Fibroblast of mammary gland (primary cell): ENCODE data around the gene CNDP1.

Experiments
- DNase-seq: peaks from one replicate; pipeline ENCODE4 v3.0.0-alpha.2; 2010; ENCODE audit warnings: low read depth
- H3K4me3 ChIP-seq: 2 replicates; pipeline ENCODE4 v1.5.1; 2011; ENCODE audit warnings: low read depth, mild to moderate bottlenecking, low read length, moderate library complexity; ENCODE audit not compliant: control insufficient read depth
- CTCF ChIP-seq: conservative IDR thresholded peaks from 2 replicates; pipeline ENCODE4 v1.5.1; 2011; ENCODE audit warnings: low read depth, low read length, inconsistent platforms; ENCODE audit not compliant: control insufficient read depth, insufficient read depth

Gene CNDP1

GRCh38 chr18:74515620-74516231, 18.6 kb upstream of the CNDP1 start:
- DNase-seq, result no peak
- no peak for TF ChIP-seq CTCF
- no peak overlapping the region for H3K4me3 ChIP-seq

GRCh38 chr18:74516271-74517235, 17.7 kb upstream of the CNDP1 start:
- no peak for DNase-seq
- no peak for TF ChIP-seq CTCF
- H3K4me3 ChIP-seq, result no peak overlapping the region

- DNase-seq, result no peak
- TF ChIP-seq CTCF, result no peak
- H3K4me3 ChIP-seq, result no peak overlapping the region
Observed at GRCh38 chr18:74517236-74517630, 17.1 kb upstream of the CNDP1 start.

GRCh38 chr18:74518456-74519295, 15.6 kb upstream of the CNDP1 start:
- no peak overlapping the region for H3K4me3 ChIP-seq
- no peak for TF ChIP-seq CTCF
- DNase-seq, result no peak

GRCh38 chr18:74519320-74520095, 14.8 kb upstream of the CNDP1 start:
- H3K4me3 ChIP-seq, result no peak overlapping the region
- TF ChIP-seq CTCF, result no peak
- DNase-seq, result no peak

- no peak for TF ChIP-seq CTCF
- no peak overlapping the region for H3K4me3 ChIP-seq
- no peak for DNase-seq
Observed at GRCh38 chr18:74520096-74520833, 14.0 kb upstream of the CNDP1 start.
